ENCODE data around the gene SYCE1. TPM values are rescaled to one million over a fixed set of nuclear protein-coding genes. Genes with fewer than 3 reads are reported as not detected.

Gene SYCE1
- total and polyA plus RNA-seq, 9 donors, result 0.40 to 8.1 (median 2.5) TPM; not detected in 1

- intact Hi-C loops (cut with DNase I), result no loop called here
- Histone ChIP-seq H3K4me1 (ENCODE audit: insufficient read depth) (no peaks in the 10 kb centered on the region), H3K9me3 (no peaks in the 10 kb centered on the region), H3K36me3 (no peaks in the 10 kb centered on the region), H3K27ac (no peak overlapping the region), H3K27me3 (no peaks in the 10 kb centered on the region), H3K4me3 (no peak overlapping the region)
- no peak for TF ChIP-seq CTCF (IDR thresholded peaks at IDR 0.05)
- no peak for TF ChIP-seq POLR2A (IDR thresholded peaks at IDR 0.05)
- no peak for TF ChIP-seq EP300 (IDR thresholded peaks at IDR 0.05)
- 14 to 28% (median 25%) methylated on average over 4 of the region's 4 CpGs for WGBS, 3 donors
- DNase-seq, result no peak
Measured at GRCh38 chr10:133516057-133516456, 49.3 kb downstream of the SYCE1 start.

GRCh38 chr10:133515471-133515870, 49.9 kb downstream of the SYCE1 start:
- DNase-seq, result no peak
- Histone ChIP-seq H3K4me3 (no peak overlapping the region), H3K4me1 (ENCODE audit: insufficient read depth) (no peaks in the 10 kb centered on the region), H3K27me3 (no peaks in the 10 kb centered on the region), H3K36me3 (no peaks in the 10 kb centered on the region), H3K9me3 (no peaks in the 10 kb centered on the region), H3K27ac (no peak overlapping the region)
- TF ChIP-seq CTCF (IDR thresholded peaks at IDR 0.05) (no peak), EP300 (IDR thresholded peaks at IDR 0.05) (no peak), POLR2A (IDR thresholded peaks at IDR 0.05) (no peak)
- 74 to 78% (median 75%) methylated on average over 4 of the region's 4 CpGs for WGBS, 3 donors
- intact Hi-C loops (cut with DNase I), result no loop called here

- Histone ChIP-seq H3K4me3 (no peak overlapping the region), H3K27ac (no peak overlapping the region), H3K36me3 (no peaks in the 10 kb centered on the region), H3K4me1 (ENCODE audit: insufficient read depth) (no peaks in the 10 kb centered on the region), H3K27me3 (no peaks in the 10 kb centered on the region), H3K9me3 (peaks cover 0 to 4% of the 10 kb centered on the region in 2 donors)
- 48 to 61% (median 58%) methylated on average over 4 of the region's 4 CpGs for WGBS, 3 donors
- intact Hi-C loops (cut with DNase I), result no loop called here
- DNase-seq, result no peak
- TF ChIP-seq CTCF (IDR thresholded peaks at IDR 0.05) (no peak), POLR2A (IDR thresholded peaks at IDR 0.05) (no peak), EP300 (IDR thresholded peaks at IDR 0.05) (no peak)
Measured at GRCh38 chr10:133511907-133512528, 53.4 kb downstream of the SYCE1 start.

GRCh38 chr10:133511408-133511807, 54.0 kb downstream of the SYCE1 start:
- intact Hi-C loops (cut with DNase I), result no loop called here
- WGBS, 3 donors, result 77 to 82% (median 81%) methylated on average over 4 of the region's 4 CpGs
- TF ChIP-seq POLR2A (IDR thresholded peaks at IDR 0.05) (no peak), CTCF (IDR thresholded peaks at IDR 0.05) (no peak), EP300 (IDR thresholded peaks at IDR 0.05) (no peak)
- Histone ChIP-seq H3K4me3 (no peak overlapping the region), H3K27ac (no peak overlapping the region), H3K9me3 (peaks cover 0 to 4% of the 10 kb centered on the region in 2 donors), H3K27me3 (no peaks in the 10 kb centered on the region), H3K36me3 (no peaks in the 10 kb centered on the region), H3K4me1 (ENCODE audit: insufficient read depth) (no peaks in the 10 kb centered on the region)
- DNase-seq, result no peak

Data from ovary (tissue), 9 donors.